Activated T-helper 1 cell treated with Interleukin-2 at 50 U/mL for 16 hours (primary cell): ENCODE measurements around the gene PTPRD.

Source experiments
- DNase-seq: peaks from one replicate; pipeline ENCODE4 v3.0.0-alpha.2; 2020; ENCODE audit warnings: low read depth

The PTPRD gene

DNA sequence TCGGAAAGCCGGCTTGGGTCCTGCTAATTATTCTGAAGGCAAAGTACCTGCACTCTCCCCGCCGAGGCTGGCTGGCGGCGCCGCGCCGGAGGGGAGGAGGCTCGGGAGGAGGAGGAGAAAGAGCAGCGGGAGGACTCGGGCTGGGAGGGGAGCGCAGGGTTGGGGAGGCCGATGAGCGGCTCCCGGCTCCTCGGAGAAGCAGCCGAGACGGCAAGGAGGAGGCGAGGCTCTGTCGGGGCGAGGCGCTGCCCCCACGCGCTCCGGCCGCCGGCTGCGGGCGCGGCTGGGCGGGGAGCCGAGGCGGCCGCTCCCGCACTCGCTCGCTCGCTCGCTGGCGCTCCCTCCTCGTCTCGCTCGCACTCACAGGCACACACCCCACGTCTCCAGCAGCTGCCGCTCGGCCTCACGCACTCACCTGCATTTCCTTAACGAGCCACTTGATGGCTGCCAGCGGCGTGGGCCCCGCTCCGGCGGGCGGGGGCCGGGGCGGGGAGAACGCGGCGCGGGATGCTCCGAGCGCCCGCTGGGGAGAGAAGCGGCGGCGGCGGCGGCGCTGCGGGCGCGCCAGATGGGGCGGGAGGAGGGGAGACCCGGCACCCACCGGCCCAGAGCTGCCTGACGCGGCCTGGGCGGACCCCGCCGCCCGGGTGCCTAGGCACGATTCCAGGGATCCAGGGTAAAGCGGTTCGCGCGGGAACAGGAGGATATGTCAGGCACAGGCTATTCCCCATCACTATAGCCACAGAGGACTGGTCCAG lies at the start of gene PTPRD:
TSS of gene PTPRD (minus strand) at position 362 of the 758 bp plus-strand sequence.
- DNase-seq = no peak

DNA sequence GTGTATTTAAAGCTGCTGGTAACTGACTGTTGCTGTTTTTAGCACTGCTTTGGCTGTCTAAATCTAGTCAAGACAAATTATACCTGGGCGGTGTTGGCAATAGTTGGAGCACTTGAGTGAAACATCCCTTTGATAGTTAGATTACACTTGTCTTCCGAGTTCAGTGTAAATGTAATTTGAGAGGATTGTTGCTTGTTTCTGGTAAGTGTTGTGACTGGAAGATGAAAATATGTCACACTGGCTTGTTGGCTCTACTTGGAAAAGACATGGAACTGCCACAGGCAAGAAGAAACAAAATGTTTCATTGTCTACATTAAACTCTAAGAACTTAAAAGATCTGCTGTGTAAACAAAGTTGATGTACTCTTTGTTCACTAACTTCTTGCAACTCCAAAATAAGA lies 49.2 kb upstream of the PTPRD start:
- no peak for DNase-seq

DNA sequence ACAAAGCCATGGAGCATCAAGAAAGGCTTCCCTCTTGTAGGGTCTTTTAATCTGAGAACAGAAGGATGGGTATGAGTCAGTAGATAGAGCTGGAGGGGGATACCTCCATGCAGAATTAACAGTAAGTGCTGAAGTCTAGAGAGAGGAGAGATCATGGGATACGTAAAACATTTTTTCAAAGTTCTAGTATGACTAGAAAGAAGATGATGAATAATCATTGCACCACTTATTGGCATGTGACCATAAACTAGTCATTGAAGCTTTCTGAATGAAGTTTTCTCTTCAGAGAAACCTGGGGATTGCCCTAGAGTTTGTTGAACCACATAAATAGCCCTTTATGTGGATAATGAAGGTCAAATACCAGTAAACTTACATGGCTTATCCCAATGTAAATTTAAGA lies 48.6 kb upstream of the PTPRD start:
- DNase-seq = no peak

DNA sequence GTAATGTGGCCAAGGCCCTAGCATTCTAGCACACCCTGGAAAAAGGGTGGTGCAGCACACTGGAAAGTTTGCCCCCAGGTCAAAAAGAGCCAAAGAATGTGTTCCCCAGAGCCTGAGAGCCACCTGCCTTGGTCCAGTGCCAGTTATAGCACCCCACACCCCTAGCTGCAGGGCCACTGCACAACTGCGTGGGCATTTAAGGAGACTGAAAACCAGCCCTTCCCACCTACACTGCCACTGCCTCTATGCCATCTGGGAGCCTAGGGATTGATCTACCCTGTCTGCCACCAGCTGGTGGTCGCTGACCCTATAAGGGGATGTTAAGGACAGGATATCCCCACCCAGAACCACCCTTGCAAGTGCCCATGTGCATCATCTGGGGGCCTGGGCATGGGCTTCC lies 38.2 kb upstream of the PTPRD start:
- DNase-seq = no peak

DNA sequence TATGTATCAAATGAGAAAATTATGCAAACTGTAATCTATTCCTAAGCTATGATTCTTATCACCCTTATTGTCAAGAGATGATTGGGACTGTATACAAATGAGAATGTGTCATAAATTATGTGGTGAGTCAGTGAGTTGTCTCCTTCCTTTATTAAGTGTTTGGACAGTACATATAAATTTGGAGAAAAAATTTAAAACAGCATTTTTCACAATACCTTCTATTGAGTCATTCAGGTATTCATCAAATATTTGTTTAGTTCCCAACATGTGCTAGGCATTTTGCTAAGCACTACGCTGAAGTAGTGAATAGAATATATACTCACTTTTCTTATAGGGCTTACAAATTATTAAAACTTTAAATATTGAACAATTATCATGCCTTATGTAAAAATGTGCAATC lies 36.3 kb upstream of the PTPRD start:
- no peak for DNase-seq

DNA sequence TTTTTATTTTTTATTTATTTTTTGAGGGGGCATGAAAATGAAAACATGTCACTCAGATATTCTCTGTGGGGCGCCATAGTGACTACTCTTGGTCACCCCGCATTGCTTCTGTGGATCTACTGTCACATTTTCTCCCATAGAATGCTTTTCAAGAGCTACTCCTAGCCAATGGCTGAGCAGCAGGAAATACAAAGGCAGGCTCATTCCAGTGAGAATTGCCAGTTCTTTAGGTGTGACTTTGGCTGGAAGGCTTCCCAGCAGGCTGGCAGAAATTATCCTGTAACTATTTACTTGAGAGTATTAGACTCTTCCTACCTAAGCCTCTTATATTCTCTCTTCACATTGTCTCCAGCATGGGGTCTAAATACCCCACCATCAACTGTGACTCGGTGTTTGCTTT lies 21.0 kb upstream of the PTPRD start:
- no peak for DNase-seq

DNA sequence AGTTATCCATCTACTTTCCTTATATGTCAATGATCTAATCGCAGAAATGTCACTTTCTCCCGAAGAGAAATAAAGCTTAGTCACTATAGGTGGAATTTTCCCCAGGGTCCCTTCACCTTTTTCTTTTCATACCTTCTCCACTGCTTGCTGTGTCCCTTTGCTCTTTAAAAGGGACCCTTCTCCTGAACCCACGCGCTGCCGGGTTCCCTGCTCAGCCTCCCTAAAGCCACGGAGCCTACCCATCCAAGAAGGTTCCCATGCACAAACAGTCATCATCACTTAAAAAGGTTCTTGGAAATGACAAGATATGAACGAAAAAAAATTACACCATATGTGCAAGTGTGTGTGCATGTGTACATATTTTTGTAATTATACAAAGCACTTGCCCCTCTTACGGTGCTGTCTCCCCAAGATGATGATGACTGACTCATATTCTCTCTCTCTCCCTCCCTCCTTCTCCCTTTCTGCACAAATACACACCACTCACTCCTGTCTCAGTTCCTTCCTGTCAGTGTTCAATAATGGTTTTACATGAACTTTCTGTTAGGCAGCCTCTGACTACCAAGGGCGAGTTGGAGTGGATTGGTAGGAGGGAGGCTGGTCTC lies 1.5 kb upstream of the PTPRD start:
- DNase-seq = no peak

DNA sequence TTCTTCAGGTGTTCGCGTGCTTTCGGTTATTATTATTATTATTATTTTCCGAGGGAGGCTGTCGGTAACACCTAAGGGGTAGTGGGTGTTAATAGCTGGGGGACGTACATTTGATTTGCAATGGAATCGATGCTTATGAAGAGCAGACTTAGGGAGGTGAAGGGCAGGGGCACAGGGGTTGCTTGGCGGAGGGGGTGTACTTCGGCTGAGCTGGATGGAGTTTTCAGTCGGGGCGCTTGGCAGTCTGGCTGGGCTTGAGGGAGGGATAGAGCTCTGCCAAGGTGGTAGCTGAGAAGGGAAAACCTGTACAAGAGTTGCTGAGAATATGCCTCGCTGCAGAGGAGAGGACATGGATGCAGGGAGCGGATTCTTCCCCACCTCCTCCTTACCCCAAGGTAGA lies 617 bp upstream of the PTPRD start:
- no peak for DNase-seq

DNA sequence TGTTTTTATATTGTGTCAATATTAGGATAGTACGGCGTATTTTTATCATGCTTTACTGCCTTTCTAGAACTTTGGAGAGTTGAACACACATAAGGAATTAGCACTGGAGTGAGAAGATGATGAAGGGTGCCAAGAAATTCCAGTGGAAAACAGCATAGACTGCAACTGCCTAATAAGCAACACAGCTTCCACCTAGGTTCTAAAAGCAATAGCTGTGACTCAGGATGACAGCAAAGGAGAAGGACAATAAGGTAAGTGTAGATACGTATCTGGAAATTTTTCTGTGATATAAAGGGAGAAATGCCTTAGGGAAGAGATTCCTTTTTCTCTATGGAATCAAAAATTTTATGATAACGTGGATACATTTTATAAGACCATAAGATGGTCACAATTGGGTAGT lies 7.4 kb downstream of the PTPRD start:
- no peak for DNase-seq

DNA sequence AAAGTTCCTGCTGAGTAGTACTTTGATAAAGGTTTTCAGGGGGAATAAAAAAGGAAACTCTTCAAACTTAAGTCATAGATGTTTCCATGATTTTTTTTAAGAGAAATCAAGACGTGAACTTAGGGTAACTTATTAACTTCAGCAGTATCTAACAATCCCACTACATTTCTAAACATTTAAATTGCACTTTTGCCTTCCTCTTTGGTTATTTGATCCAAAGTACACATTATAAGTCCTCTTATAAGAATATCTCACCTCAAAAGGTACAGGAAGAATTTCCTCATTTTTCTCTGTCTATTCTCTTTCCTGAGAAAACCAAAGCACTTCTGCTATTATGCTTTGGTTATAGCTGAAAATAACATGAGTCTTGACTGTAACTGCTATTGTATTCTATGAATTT lies 7.9 kb downstream of the PTPRD start:
- DNase-seq = no peak

DNA sequence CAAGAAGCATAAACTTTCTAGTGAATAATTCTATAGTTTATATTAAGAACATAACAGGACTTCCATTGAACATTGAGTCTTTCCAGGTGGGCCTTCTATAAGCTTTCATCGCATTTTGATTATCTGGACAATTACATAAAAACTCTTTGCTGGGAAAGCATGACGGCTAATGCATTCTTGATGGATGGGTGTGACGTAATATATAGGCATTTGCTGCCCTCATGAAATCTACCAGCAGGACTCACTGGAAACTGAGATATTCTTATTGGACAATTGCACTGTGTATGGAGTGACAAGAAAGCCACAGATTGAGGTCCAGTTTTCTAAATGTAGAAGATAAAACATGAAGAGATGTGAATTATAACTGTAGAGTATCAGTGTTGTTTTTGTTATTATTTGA lies 15.0 kb downstream of the PTPRD start:
- no peak for DNase-seq

DNA sequence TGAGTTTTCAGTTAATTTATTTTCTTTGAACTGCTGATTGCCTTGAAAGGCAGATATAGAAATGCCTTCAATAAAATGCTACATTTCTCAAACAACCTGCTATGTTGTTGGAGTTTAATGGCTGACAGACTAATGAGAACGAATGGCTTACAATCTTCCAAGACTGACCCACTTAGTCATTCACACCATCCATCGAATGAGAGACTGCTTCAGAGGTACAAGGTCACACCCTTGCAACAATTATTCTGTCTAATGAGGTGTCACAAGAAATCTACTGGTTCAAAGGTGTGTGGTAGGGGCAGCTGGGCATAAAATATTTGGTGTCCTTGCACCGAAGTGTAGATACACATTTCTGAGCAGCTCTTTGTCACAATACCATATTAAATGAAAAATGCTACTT lies 18.3 kb downstream of the PTPRD start:
- no peak for DNase-seq

DNA sequence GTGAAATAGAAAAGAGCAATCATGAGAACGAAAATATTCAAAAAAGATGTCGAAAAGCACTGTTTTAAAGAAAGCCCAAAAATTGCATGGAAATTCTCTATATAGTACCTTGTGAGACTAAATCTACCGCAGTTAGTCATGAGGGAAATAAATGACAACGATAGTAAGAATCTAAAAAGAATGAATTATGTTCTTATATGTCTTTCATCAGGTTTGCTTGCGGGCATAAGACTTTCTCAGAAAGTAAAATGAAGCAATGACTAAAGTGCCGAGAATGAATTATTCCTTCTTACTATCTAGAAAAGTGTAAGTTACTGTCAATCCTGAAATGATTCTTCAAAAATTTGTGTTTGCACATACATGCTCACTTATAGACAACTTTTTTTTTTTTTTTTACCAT lies 26.4 kb downstream of the PTPRD start:
- no peak for DNase-seq

DNA sequence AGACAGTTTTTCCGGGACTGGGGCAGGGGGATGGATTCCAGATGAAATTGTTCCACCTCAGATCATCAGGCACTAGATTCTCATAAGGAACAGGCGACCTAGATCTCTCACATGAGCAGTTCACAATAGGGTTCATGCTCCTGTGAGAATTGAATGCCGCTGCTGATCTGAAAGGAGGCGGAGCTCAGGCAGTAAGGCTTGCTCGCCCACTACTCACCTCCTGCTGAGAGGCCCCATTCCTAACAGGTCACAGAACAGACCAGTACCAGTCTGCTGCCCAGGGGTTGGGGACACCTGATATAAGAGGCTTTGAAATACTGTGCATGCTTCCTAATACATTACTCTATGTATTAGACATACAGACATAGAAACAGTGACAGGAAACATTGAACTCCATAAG lies 41.1 kb downstream of the PTPRD start:
- no peak for DNase-seq

DNA sequence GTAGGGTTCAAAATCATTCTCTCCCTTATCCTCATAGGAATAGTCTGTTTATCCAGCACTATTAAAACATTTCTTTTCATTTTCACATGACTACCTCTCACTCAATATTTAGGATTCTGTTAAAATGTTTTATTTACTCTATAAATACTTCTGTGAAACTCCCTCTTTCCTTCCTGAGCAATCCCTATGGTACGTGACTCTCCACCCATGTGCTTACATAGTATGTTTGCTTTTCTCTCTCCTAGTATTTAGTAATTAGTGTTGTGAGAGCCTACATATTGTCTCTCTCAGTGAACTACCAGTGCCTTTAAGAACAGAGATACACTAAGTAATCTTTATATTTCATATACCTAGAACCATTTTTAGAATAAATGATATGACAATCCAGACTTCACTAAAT lies 46.0 kb downstream of the PTPRD start:
- DNase-seq = no peak

DNA sequence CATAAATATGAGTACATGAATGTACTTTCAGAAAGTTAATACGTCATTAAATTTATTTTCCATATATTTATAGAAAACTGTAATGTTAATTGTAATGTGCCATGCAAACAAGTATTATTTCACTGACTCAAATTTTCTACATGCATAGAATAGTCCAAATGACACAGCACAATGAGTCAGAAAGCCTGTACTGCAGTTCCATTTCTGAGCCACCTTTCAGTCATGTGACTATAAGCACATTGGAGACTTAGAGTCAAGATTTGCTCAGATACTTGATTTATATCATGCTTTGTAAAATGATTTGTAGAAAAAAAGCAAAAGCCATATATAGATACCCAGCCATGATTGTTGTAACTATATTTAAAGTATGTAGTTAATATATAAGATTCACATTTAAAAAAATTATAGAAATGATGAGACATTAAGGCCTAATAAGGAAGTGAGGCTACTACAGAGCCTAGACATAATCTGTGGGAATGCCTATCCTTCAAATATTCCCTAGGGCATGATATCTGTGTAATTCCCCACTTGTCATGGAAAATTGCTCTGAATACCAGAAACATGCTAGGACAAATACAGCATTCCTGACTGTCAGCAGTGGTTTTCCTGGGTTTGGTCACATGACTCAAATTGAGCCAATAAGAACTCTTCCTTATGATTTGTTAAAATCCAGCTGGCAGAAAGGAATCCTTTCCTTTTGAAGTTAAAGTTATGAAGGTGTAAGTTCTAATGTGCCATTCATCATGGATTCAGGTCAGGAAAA lies 50.0 kb downstream of the PTPRD start:
- DNase-seq = no peak

DNA sequence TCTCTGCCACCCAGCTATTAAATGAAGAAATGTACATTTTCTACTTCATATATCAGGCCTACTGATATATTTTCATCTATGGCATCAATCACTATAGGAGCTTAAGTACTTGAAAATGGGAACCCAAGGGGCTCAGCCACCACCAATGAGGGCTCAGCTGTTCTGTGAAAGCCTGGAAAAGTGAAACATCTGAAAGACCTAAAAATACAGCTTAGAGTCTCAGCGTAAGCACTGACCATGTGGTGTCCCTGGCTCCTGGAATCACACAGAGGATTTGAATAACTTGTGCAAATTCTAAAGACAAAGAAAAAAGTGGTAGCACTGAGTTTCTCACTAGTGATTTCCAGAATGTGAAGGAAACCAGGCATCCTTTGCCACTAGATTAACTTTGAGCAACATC lies 64.5 kb downstream of the PTPRD start:
- no peak for DNase-seq

DNA sequence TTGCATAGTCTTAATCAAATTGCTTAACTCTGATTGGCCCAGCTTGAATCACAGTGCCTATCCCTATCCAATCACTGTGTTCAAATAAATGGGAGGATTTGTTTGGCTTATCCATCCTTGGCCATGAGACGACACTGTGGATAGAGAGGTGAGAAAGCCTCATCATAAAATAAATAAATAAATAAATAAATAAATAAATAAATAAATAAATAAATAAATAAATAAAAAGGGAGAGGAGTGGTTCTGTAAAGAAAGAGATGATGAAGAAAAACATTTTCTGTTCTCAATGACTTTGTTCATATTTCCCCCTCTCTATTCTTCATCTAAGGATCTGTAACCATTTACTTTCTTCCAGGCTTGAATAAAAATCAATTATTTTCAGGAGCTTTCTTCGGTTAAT lies 74.7 kb downstream of the PTPRD start:
- no peak for DNase-seq

DNA sequence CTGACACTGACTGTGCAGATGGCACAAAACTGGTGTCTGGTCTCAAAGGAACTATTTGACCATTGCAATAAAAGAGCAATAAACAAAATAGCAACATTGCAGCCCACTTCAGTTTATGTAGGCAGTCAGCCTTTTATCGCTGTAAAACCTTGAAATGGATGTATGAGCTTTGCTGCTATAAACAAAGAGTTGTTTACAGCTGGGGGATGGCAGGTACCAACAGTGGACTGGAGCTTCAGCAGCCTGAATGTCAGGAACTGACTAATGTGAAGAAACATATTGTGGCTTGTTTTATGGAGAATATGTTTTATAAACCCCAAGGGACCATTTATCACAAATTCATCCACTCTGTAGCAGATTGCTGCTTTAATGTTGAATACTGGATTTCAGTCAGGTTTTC lies 78.0 kb downstream of the PTPRD start:
- DNase-seq = no peak

DNA sequence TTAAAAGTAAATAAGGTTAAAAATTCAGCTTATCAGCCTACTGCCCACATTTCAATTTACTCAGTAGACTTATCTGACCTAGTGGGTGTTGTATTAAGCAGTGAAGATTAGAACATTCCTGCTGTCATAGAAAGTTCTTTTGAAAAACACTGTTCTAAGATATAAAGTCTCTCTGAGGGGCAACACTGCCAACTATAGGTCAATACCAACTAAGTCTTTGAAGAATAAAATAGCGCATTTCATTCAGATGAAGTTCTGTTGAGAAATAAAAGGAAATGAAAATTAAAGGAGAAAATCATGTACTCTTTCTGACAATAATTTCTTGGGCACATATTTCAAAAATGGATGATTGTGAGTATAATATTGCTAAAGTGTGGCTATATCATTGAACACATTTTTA lies 86.8 kb downstream of the PTPRD start:
- no peak for DNase-seq

DNA sequence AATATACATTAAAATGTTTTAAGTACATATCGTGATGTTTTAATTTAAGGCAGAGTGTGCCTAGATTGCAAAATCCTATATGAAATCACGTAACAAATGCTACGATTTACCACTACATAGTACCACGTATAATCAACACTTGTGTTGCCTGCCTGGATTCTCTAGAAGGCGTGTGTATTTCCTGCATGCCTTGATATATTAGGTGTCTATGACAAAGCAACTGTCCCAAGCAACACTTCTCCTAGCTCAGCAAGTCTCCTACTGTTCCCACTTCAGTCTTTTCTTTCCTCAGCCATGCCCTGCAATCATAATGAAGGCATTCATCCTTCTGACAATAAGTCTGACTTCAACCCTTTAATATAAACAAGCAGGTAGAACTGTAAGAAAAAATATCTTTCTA lies 89.6 kb downstream of the PTPRD start:
- DNase-seq = no peak

DNA sequence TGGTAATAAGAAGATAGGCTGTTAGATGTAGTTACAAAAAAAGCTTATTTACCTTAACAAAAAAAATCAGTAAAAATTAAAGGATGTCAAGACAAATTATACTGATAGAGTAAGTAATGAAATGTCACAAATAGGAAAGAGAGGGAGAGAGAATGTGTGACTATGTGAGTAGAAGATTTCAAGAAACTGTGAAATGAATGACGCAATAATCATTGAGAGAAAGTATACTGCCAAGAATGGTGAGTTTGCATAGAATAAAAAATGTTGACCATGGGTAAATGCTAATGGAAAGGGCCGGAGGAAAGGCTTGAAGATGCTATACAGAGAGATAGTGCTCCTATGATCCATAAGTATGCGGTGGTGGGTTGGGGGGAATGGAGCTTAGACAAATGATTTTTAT lies 100.7 kb downstream of the PTPRD start:
- no peak for DNase-seq

DNA sequence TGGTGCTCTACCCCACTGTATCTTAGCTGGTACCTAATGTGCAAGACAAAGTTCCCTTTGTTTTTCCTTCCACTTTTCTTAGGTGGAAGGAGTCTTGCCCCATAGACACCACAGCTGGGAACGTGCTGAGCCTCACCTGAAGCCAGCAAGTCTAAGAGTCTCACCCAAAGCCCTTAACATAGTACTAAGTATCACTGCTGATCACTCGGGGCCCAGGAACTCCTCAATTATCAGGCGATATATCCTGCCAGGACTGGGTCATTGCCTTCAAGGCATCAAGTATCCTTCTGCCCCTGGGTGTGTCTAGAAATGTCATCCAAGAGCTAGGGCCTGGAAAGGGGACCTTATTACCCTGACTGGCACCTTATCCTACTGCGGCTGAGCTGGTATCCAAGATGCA lies 123.9 kb downstream of the PTPRD start:
- DNase-seq = no peak

DNA sequence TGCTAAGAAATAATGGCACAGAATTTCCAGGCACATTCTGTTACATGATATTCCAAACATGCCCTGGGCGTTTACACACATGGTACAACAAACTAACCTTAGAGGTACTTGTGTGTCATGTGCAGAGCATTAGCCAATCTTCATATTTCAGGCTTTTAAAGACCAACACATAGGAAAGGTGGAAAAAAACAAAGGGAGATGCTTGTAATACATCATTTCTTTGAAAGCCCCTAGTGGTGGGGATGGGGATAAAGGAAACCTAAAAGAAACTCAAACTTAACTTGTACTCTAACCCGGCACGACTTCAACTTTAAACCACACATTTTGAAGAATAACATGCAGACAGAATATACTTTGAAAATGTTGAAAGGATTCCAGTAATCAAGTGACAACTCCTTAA lies 133.6 kb downstream of the PTPRD start:
- DNase-seq = no peak
